ENCODE results near the gene B3GAT1.

Gene B3GAT1

DNA sequence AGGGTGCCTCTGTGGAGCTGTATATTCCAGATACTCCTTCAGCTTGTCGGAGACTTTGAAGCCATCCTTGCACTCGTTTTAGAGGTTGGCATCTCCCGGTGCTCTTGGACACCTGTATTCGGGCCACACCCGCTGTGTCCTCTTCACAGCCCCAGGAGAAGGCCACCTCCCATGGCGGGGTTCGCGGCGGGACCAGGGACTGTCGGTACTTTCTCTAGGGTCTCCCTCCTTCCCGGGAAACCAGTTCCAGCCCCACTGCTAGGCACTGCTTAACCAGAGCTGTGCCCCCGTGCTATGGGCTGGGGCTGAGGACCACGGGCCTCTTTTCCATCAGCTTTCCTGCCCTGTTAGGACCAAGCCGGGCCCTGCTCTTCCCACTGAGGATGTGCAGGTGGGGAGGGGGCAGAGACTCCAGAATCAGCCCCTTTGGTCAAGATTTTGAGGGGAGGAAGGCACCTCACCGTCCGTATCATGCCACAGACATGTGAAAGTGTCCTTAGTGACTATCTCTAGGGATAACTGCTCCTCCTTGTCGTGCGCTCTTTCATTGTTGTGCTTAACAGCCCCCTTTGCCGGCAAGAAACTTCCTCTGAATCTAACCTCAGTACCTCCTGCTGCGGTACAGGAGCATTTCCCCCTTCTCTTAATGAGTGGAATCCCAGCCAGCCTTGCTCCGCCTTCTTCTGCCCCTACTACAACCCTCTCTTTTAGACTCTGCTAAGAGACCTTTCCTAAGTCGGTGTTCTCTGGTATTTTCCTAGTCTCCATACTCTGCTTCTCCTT lies 1.2 kb upstream of the B3GAT1 start:
- in situ Hi-C loops (cut with HindIII; ENCODE audit: low sequenced_read_pairs): no loop called here

DNA sequence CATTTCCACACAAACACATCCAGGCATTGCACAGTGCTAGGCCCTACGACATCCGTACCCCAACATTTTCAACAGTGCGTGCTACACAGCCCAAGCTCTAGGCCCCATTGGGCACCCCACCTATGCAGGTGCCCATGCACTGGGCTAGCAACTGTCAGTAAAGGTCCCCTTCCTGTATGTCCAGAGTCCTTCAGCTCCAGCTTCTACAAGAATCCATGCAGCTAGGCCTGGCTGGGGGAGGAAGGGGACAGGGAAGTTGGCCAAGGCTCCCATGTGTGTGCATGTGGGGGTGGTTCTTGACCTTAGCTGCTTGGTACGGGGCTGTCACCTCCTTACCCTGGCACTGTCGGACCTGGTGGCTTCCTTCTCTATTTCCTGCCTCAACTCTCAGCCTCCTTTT lies 1.3 kb downstream of the B3GAT1 start:
- in situ Hi-C loops (cut with HindIII; ENCODE audit: low sequenced_read_pairs): no loop called here

DNA sequence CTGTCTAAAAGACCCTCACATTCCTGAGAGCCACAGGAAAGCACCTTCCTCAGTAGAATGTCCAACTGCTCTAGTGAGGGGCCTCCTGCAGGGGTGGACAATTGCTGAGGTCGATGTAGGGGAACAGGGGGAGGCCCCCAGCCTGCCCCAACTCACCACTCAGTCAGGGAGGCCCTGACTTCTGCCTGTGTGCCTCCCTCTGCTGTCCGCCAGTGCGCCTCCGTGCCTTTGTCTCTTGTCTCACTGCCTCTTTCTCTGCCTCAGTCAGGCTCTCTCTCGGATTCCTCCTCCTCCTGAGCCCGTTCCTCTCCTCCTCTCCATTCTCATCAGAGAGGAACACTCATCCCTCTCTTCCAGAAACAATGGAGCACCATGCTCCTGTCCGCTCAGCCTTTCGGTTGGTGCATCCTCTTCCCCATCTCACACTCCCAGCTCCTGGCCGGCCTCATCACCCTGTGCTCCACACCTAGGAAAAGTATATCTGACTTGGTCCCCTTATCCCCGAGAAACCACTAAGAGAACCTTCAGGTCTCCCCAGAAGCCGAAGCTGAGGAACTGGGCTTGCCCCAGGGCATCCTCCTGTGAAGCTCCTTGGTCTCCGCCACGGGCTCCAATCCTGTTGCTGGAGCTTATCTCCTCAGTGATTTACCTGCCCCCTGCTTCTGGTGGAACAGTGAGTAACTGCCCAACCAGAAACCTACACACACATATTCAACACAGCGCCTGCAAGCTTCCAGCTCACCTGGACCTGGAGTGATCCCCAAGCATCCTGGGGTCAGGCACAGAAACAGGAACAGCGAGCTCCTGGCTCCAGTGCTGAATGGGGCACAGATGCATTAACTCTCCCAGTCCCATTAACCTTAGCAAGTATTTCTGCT lies 2.3 kb downstream of the B3GAT1 start:
- in situ Hi-C loops (cut with HindIII; ENCODE audit: low sequenced_read_pairs): no loop called here

DNA sequence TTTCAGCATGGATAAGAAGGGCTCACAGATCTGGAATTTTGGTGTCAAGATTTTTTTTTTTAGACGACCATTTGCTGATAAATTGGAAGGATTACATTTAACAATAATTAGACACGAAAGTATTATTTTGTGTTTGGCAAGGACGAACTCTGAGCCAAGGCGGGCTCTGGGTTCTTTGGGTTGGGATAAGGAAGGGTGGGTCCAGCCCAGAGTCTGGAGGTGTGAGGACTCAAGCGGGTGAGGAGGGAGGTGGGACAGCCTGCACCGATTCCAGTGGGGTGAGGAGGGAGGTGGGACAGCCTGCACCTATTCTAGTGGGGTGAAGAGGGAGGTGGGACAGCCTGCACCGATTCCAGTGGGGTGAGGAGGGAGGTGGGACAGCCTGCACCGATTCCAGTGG lies 4.1 kb downstream of the B3GAT1 start:
- in situ Hi-C loops (cut with HindIII; ENCODE audit: low sequenced_read_pairs): no loop called here

DNA sequence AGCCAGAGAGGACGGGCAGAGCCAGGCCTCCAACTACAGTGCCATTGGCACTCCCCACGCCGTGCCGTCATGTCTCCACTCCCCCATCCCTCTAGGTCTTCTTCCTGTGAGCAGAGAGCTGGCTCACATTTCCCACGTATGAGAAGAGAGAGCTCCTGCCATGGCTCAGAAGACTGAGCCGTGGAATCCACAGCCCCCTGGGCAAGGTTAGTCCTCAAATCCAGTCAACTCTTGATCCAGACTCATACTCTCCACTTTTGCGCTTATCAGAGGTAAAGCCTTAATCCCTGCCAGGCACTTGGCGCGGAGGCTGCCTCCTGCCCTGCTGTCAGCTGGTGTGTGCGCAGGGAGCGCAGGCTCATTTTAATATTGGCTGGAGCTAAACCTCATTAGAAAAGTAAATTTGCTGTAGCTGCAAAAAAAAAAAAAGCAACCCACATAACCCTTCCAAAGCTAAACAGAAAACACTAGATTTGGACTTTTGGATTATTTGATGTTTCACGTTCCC lies 4.7 kb downstream of the B3GAT1 start:
- in situ Hi-C loops (cut with HindIII; ENCODE audit: low sequenced_read_pairs): no loop called here

DNA sequence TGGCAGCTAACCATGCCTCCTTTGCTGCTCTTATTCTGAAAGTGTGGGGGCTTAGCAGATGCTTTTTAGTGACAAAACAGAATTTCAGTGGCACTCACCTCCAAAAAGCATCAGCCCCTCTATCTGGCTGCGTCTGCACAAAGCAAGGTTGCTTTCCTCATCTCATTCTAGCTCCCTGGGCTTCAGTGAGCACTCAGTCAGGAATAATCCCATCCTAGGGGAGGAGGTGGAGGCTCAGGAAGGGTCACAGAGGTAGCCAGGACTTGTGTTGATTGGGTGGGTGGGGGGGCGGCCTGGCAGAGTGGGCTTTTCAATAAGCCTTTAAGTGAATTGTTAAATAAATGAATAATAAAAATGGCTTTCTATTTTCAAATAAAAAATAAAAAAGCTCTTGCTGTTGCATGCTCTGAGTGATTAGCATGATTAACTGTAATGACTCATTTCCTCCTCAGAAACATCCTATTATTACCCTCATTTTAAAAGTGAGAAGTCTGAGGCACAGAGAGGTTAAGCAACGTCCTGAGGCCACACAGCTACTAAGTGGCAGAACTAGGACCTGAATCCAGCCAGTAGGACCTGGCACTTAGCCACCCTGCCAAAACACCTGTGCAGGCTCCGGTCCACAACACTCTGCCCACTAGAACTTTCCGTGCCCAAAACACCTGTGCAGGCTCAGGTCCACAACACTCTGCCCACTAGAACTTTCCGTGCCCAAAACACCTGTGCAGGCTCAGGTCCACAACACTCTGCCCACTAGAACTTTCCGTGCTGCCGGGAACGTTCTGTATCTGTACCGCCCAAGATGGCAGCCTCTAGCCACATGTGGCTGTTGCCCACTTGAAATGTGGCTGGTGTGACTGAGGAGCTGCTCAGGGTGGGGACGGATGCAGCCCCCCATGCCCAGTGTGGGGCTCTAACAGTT lies 5.5 kb downstream of the B3GAT1 start:
- in situ Hi-C loops (cut with HindIII; ENCODE audit: low sequenced_read_pairs): no loop called here

DNA sequence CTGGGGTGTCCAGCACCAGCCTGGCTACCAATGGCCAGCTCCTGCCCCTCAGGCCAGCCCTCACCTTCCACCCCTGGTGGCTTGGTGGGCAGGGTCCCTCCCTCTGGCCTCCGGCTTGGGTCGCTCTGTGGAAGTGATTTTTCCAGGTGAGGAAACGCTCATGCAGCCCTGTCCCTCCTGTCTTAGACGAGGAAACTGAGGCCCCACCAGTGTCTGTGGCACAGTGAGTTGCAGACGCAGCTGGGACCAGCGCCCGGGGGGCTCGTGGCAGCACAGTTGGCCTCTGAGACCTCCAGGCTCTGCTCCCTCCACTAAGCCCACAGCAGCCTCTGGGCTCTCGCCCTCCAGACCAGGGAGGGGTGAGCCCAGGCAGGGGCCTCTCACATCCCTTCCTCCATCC lies 6.2 kb downstream of the B3GAT1 start:
- in situ Hi-C loops (cut with HindIII; ENCODE audit: low sequenced_read_pairs): no loop called here

DNA sequence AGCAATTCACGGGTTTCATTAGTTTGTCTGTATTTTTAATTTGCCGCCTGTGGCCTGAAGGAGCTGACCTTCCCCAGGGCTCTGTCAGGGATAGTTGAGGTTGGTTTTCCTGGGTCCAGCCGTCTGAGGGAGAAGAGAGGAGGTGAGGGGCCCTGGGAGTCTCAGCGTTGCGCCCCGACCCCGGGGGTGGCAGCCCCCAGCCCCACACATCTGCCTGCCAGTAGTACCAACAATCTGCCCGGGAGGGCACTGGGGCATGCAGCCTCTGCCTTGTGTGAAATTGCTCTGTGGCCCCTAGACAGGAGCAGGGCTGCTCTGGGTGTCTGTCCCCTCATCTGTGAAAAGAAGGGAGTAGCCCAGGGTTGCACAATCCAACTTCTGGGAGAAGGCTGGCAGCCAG lies 6.6 kb downstream of the B3GAT1 start:
- in situ Hi-C loops (cut with HindIII; ENCODE audit: low sequenced_read_pairs): no loop called here

DNA sequence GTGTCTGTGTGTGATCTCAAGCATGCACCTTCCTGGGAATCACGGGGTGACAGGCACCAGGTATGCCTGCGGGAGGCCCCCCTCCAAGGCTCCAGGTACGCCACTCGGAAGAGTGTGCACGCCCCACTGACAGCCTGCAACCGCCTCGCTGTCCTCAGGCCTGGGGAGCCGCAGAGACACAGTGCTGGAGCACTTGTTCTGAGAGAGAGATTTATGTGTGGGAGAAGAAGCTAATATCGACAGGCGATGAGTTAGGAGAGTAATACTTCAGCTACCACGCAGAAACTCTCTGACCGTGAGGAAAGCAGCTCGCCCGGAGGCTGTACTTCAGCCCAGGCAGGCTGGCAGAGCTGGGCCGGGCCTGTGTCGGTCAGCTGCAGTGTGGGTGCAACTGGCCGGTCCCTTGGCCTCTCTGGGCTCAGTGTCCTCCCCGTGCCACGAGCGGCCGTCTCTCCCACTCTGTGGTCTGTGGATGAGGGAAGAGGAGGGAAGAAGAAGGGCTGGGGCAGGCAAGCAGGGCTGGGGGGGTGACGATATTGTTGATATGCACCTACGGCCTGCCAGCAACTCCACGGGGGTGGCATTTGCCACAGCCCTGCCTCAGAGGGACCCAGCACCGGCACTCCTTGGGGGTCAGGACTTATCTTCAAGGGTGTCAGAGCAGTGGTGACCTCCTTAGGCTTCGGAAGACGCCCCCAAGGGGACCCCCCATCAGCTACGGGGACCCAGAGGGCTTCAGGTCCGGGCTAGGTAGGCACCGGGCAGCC lies 7.3 kb downstream of the B3GAT1 start:
- in situ Hi-C loops (cut with HindIII; ENCODE audit: low sequenced_read_pairs): no loop called here

DNA sequence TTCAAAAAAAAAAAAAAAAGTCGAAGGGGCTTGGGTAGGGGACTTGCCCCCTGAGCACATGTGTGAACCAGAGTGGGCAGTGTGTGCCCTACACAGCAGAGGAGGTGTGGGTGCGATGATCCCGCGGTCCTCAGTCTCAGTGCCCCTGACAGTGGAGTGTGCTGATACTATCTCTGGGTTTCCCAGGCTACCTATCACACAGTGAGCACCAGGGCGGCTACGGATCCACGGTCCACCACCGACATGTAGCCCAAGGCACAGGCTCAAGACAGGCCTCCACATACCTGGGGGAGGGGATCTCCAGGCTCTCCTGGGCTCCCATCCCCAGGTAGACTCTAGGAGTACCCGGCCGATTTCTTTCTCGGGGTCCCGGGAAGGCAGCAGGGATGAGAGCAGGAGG lies 9.1 kb downstream of the B3GAT1 start:
- in situ Hi-C loops (cut with HindIII; ENCODE audit: low sequenced_read_pairs): no loop called here

DNA sequence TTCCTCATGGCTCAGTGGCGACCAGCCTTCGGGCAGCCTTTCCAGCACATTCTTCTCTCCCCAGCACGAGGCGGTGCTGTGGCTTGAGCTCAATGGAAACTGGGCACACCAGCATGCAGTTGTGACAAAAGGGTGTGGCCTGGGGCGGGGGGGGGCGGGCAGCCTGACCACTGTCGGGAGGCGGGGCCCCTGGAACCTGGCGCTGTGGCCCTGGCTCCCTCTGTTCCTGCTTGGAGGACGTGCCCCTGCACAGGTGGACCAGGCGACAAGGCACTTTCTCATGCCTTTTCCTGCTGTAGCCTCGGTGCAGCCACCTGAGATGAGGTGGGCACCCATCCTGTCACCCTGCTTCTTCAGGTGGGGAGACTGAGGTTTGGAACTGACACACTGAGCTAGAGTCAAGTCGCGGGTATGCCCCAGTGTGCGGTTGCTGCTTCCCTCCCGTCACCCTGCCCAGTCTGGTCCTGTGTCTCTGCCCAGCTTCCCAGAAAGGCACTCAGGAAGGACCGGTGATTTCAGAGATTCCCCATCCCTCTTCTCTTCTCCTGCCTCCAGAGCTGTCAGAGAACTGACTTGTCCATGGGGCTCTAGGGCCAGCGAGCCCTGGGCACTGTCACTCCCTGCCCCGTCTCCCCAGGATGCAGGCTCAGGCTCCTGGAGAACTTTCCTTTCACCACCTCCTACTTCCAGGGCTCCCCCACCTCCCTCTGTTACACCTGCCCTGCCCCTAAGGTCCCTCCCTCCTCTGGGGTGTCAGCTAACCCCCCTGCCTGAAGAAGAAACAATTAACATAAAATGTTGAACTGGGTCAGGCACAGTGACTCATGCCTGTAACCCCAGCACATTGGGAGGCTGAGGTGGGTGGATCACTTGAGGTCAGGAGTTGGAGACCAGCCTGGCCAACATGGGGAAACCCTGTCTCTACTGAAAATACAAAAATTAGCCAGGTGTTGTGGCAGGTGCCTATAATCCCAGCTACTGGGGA lies 9.9 kb downstream of the B3GAT1 start:
- in situ Hi-C loops (cut with HindIII; ENCODE audit: low sequenced_read_pairs): no loop called here

DNA sequence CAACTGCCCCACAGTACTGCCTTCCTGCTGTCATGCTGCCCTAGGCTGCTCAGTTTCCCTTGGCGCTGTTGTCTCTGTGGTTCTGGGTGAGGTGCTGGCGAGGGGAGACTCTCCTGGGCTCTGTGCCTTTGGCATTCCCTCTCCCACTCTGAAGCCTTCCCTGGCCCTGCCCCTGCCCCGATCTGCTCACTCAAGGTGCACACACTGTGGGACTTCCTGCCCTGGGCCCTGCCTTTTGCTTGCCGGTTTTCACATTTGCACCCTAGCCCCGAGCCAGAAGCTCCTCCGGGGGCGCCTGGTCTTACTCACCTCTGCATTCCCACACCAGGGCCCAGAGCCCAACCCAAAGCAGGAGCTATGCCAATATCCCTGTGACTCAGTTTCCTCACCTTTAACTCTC lies 12.0 kb downstream of the B3GAT1 start:
- in situ Hi-C loops (cut with HindIII; ENCODE audit: low sequenced_read_pairs): no loop called here

DNA sequence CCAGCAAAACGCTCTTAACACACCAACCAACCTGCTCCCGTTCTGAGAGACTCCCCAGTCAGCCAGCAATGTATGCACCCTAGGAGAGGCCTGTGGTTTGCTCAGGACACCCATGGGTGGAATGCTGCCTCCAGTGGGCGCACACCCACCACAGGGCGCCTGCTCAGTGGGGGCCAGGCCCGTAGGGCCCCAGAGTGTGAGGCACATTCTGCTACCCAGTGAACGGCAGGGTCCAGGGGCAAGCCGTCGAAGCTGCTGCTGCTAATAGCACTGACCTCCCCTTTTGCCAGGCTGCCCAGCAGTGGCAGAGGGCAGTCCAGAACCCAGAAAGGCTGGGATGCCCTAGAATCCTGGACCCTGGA lies 12.8 kb downstream of the B3GAT1 start:
- in situ Hi-C loops (cut with HindIII; ENCODE audit: low sequenced_read_pairs): no loop called here

DNA sequence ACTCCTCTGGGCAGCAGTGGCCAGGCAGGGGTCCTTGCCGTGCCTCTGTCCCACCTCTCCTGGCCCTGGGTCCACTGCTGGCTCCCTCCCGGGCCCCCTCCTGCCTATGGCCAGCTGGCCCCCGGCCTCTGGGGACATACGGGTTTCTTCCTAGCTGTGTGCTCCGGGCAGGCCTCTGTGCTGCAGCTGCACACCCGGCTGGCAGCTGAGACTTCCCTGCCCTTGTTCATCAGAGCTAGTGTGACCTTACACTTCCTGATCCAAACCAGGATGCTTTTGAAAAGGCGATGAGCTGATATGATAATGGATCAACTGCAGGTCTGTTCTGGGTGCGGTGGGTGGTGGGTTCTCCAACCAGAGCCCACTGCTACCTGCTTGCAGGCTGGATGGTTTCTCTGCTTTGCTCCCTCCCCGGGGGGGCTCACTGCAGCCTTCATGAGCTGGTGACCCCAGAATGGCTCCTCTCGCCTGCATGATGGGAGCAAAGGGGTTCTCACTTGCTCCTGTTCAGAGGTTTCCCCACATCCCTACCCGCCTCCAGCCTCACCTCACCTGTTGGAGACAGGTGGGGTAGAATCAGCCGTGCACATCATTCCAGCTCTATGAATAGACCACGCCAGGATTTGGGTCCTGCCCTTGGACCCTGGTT lies 13.3 kb downstream of the B3GAT1 start:
- in situ Hi-C loops (cut with HindIII; ENCODE audit: low sequenced_read_pairs): no loop called here

DNA sequence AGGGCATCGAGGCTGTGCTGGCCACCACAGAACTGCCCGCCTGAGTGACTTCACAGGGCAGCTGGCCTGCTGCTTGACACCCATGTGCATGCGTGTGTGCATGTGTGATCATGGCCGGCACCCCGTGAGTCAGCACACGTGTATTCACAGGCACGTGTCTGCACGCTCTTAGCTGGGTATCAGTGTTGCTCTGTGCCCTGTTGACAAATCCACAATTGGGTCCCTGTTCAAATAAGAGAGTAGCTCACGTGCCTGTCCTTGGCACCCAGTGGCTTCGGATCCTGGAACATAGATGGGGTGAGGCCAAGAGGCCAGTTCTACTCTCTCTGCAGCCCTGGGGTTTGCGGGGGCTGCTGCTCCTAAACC lies 14.0 kb downstream of the B3GAT1 start:
- in situ Hi-C loops (cut with HindIII; ENCODE audit: low sequenced_read_pairs): no loop called here

DNA sequence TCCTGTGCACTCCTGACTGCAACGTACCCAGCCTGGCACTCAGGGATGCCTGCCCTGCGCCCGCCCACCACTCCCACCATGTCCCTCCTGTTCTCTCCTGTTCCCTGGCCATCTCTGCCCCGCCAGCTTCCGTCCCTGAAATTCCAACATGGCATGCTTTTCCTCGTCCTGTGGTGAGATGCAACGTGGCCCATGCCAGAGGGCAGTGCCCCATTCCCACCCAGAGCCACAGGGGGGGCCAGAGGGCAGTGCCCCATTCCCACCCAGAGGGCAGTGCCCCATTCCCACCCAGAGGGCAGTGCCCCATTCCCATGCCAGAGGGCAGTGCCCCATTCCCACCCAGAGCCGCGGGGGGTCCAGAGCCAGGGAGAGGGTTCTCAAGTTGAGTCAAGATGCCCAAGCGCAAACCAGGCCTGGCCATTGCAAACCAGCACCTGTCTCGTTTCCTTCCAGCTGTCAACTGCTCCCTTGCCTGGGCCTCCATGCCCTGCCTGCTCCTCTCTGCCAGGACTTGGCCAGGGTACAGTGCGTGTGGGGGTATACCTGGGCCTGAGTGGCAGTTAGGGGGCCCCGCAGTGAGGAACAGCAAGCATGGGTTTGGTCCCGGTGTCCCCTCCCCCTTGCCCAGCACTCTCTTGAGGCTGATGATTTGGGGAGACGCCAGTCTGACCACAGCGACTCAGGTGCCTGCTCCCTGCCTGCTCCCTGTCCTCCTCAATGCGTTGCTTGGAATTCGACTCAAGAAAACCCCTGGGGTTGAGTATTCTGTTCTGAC lies 14.6 kb downstream of the B3GAT1 start:
- in situ Hi-C loops (cut with HindIII; ENCODE audit: low sequenced_read_pairs): no loop called here

DNA sequence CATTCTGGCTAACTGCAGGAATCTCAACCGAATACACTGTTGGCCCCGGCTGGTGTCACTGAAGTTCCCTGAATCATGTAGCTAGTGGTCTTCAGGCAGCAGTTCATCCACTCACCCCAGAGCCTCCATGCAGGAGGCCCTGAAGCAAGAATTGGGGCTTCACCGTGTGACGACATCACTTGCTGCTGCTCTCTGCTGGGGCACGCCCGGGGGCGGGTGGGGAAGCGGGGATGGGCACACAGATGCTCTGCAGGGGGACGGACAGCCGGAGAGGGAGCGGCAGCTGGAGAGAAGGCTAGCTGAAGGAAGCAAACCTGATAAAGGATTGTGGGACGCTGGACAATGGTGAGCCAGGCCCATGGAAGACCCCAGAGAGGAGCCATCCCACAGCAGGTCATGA lies 17.0 kb downstream of the B3GAT1 start:
- in situ Hi-C loops (cut with HindIII; ENCODE audit: low sequenced_read_pairs): no loop called here

DNA sequence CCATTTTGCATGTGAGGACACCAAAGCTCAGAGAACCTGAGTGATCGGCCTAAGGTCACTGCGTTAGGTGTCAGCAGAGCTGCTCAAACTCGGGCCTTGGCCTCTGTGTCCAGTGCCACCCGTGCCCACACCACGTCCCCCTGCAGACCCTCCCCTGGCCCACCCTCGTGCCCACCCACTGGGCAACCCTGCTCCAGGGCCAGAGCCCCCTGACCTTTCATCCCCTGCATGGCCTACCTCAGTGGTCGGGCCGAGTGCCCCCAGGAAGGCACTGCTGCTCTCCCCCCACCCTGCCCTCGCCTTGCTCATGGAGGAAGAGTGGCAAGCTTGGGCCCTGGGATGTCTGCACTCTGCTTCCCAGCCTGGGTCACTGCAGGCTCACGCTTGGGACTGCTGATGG lies 17.7 kb downstream of the B3GAT1 start:
- in situ Hi-C loops (cut with HindIII; ENCODE audit: low sequenced_read_pairs): no loop called here

Measured in DLD1 (cell line).